Omental fat pad (tissue), 4 donors: Measurements from ENCODE around the gene MGAT1. TPM values are rescaled to one million over a fixed set of nuclear protein-coding genes. Genes with fewer than 3 reads are reported as not detected.

Experiments used
- ATAC-seq: fragments of 150-250 bp; one replicate; pipeline ENCODE4 v1.9.1; 2016; ENCODE audit warnings: mild to moderate bottlenecking, moderate library complexity; ENCODE audit not compliant: low FRiP score
- DNase-seq: peaks from one replicate; pipeline ENCODE4 v3.0.0-alpha.2; 2019; ENCODE audit warnings: low spot score
- total RNA-seq, 4 donors: library from RNA; depleted of rRNA; stranded (reverse); fragments of >200 nt; gene quantifications; one replicate each; pipeline ENCODE4 v1.1.0, GENCODE V29; 2016
- TF ChIP-seq, protein P1 (sequence below), 3 donors: fragments of 450-650 bp; IDR thresholded peaks; one replicate each; pipeline ENCODE4 v1.5.1; 2016 to 2017; ENCODE audit warnings: antibody characterized with exemption in 3 of 3, mild to moderate bottlenecking in 3 of 3, moderate library complexity in 2 of 3

Gene MGAT1
- total RNA-seq, 4 donors from 2014 or later, result 159 to 376 (median 258) TPM

DNA sequence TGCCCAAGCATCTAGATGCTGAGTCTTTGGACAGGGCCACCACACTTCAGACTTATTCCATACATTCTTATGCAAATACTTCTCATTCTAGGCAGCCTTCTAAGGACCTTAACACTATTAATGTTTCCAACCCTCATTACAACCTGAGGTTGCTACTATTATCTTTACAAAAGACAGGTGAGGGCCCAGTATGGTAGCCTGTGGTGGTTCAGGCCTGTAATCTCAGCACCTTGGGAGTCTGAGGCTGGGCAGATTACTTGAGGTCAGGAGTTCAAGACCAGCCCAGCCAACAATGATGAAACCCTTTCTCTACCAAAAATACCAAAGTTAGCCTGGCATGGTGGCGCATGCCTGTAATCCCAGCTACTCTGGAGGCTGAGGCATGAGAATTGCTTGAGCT is 42.3 kb upstream of the MGAT1 start:
- TF ChIP-seq, protein P1, sequence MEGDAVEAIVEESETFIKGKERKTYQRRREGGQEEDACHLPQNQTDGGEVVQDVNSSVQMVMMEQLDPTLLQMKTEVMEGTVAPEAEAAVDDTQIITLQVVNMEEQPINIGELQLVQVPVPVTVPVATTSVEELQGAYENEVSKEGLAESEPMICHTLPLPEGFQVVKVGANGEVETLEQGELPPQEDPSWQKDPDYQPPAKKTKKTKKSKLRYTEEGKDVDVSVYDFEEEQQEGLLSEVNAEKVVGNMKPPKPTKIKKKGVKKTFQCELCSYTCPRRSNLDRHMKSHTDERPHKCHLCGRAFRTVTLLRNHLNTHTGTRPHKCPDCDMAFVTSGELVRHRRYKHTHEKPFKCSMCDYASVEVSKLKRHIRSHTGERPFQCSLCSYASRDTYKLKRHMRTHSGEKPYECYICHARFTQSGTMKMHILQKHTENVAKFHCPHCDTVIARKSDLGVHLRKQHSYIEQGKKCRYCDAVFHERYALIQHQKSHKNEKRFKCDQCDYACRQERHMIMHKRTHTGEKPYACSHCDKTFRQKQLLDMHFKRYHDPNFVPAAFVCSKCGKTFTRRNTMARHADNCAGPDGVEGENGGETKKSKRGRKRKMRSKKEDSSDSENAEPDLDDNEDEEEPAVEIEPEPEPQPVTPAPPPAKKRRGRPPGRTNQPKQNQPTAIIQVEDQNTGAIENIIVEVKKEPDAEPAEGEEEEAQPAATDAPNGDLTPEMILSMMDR (IDR thresholded peaks at IDR 0.05), result no peak
- ATAC-seq, result no peak
- DNase-seq, result no peak

DNA sequence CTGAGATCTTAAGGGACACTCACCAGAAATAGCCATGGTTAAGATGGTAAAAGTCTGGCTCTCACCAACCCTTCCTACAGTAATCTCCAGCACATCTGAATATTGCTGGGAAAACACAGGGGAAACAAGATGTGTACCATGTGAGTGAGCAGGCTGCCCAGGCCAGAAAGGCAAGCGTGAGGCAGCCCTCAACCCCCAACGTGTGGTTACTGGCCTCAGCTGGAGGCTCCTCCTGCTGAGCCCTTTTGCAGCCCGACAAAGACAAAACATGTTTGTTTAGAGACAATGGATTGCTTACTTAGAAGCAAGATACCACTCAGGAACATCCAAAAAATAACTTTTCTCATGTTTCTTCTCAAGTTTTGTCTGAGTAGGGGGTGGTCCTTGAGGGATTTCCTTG is 41.8 kb upstream of the MGAT1 start:
- TF ChIP-seq, protein P1 (IDR thresholded peaks at IDR 0.05), result no peak
- DNase-seq, result no peak
- no peak for ATAC-seq

DNA sequence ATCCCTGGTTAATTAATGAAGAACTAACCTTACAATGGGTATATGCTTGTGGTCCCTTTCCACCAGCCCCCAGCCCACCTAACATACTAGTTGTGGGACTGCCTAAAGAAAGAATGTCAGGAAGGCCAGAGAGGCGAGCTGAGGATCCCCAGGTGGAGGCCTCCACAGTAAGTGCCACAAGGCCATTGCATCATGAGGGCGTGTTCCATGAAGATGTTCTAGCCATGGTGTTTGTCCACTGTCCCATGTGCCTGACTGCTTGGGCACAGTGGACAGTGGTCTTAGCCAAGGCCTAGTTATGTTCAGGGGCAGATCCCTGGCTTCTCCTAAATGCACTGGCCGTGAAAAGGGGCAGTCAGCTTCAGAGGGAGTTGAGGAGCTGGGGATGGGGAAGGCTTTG is 37.3 kb upstream of the MGAT1 start:
- ATAC-seq (no peak), DNase-seq (no peak)
- TF ChIP-seq, protein P1 (IDR thresholded peaks at IDR 0.05), result no peak

DNA sequence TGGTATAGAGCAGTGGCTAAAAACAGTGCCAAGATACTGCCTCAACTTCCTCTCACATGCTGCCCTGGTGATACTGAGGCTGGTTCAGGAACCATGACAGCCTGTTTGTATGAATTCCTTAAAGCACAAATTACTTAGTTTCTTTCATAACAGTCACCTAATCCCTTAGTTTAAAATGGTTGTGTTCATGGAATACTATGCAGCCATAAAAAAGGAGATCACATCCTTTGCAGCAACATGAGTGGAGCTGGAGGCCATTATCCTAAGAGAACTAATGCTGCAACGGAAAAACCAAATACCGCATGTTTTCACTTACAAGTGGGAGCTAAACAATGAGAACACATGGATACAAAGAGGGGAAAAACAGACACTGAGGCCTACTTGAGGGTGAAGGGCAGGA is 36.6 kb upstream of the MGAT1 start:
- TF ChIP-seq, protein P1 (IDR thresholded peaks at IDR 0.05), result no peak
- no peak for DNase-seq
- ATAC-seq, result no peak

DNA sequence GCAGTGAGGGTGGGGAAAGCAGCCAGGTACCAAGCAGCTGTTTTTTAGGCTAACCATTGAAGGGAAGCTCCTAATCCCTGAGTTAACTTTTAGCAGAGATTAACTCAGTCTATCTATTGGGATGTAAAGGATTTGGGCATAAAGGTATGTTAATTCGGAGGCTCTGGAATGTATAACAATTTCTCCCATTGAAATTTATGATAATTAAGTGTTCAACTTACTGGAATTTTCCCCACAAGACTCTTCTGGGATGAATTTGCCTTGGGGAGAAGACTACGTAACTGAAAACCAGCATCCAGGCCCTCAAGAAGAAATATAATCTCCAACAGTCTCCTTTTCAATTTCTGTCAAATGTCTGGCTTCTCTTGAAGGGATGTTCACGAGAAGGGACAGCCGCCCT is 34.9 kb upstream of the MGAT1 start:
- ATAC-seq (no peak), DNase-seq (no peak)
- TF ChIP-seq, protein P1 (IDR thresholded peaks at IDR 0.05), result no peak

DNA sequence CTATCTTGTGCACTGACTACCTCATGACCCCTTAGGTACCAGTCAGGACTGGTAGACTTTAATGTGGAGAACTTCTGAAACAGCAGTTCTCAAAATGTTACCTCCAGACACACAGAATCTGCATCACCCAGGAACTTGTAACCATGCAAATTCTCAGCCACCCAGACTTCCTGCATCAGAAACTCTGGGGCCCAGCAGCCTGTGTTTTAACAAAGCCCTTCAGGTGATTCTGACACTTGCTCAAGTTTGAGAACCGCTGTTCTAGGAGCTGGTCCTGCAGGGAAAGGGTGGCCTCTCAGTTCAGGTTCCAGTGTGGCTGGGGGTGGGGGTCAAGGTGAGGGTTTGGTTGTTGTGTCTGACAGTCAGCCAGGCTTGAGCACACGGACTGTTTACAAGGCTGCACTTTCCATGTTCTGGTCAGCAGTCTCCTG is 30.0 kb upstream of the MGAT1 start:
- ATAC-seq (no peak), DNase-seq (no peak)
- TF ChIP-seq, protein P1 (IDR thresholded peaks at IDR 0.05), result no peak

DNA sequence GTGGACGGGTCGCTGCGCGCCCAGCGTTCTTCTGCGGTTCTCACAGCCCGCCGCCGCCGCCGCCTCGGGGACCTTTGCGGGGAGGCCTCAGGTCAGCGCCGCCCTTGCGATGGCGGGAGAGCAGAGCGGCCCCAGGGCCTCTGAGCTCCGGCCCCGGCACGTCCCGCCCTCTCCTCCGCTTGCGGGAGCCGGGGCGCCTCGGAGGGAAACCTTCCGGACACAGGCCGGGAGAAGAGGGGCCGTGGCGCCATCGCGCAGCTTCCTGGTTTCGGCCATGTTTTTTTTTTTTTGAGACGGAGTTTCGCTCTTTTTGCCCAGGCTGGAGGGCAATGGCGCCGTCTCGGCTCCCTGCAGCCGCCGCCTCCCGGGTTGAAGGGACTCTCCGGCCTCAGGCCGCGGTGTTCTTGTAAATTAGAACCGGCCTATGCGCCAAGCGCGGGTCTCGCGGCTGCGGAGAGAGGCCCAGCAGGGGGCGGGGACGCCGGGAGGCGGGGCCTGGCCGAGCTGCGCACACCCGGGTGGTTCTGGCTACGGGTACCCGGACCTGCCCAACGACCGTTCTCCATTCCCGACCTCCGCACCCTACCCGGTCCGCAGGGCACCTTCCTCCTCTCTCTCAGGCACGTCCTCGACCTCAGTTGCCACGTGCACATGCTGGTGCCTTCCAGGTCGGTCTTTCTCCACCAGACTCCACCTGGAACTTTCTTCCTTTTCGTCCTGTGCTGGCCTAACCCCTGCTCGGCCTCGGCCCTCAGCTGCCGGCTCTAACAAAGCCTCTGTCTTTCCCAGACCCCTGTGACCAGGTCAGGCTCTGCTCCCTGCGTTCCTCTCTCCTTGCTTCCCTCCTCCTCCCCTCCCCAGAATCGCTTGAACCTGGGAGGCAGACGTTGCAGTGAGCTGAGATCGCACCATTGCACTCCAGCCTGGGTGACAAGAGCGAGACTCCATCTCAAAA is 28.8 kb upstream of the MGAT1 start:
- TF ChIP-seq, protein P1 (IDR thresholded peaks at IDR 0.05), result no peak
- ATAC-seq (peak; percentile 91), DNase-seq (no peak)
